Stimulated activated CD4-positive, alpha-beta T cell treated with anti-CD3 and anti-CD28 coated beads, Interleukin-4, amount 100 ng/mL, for 24 hours (primary cell): ENCODE results near the gene SIPA1L3.
"Not testable (repeated sequence)": the region's sequence is repeated elsewhere in the genome, so short reads cannot be mapped to it uniquely, and the experiment has no call there.

Experiments
- DNase-seq: peaks from one replicate; pipeline ENCODE4 v3.0.0-alpha.2; 2020

Gene SIPA1L3

GRCh38 chr19:38024992-38025908, 118.2 kb downstream of the SIPA1L3 start:
- DNase-seq, result no peak

- no peak for DNase-seq
Observed at GRCh38 chr19:38025909-38026307, 118.9 kb downstream of the SIPA1L3 start.

GRCh38 chr19:38028913-38029510, 122.0 kb downstream of the SIPA1L3 start:
- no peak for DNase-seq

GRCh38 chr19:38030001-38030400, 123.0 kb downstream of the SIPA1L3 start:
- DNase-seq, result not testable (repeated sequence)

- no peak for DNase-seq
Observed at GRCh38 chr19:38030686-38031422, 123.8 kb downstream of the SIPA1L3 start.

DNA sequence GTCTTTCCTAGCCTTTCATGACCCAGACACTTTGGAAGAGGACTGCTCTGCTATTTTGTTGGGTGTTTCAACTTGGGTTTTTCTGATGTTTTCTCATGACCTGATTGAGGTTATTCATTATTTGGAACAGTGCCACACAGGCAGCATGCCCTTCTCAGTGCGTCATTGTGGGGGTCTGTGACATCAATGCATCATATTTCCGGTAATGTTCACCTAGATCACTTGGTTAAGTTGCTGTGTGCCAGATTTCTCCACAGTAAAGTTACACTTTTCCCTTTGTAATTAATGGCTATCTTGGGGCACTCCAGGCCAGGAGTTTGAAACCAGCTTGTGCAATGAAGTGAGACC, 124.4 kb downstream of the SIPA1L3 start:
- no peak for DNase-seq

DNA sequence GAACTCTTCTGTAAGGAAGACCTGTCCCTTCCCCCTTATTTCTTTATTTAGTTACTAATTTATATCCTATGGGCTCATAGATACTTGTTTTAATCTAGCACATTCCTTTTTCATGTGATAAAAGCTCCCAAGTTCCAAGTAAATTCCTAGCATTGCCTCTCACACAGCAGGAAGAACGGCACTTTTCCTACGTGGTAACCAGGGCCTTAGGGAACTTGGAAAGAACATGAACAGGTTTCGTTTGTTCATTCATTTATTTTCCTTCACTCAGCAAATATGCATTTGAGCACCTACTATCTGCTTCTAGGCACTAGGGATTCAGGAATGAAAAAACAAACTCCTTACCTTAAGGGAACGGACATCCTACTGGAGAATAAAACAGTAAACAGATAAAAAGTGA, 125.1 kb downstream of the SIPA1L3 start:
- no peak for DNase-seq

DNA sequence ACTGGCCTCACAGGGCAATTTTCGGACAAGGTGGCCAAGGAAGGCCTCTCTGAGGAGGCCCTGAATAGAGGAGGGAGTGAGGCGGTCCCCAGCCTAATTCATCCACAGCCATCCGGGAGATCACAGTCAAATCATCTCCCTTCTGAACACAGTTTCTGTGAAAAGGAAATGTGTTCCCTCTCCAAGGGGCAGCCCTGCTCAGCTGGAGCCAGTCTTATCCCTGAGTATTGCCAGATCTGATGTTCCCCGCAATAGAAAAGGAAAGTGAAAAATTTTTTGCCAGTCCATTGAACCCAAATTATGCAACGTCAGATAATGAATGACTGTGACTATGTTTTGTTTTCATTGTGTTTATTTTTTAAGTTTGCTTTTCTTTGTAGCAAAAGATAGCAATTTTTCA, 125.9 kb downstream of the SIPA1L3 start:
- no peak for DNase-seq

- DNase-seq, result no peak
Observed at GRCh38 chr19:38033658-38034491, 126.9 kb downstream of the SIPA1L3 start.

GRCh38 chr19:38034492-38034860, 127.5 kb downstream of the SIPA1L3 start:
- DNase-seq, result no peak

DNA sequence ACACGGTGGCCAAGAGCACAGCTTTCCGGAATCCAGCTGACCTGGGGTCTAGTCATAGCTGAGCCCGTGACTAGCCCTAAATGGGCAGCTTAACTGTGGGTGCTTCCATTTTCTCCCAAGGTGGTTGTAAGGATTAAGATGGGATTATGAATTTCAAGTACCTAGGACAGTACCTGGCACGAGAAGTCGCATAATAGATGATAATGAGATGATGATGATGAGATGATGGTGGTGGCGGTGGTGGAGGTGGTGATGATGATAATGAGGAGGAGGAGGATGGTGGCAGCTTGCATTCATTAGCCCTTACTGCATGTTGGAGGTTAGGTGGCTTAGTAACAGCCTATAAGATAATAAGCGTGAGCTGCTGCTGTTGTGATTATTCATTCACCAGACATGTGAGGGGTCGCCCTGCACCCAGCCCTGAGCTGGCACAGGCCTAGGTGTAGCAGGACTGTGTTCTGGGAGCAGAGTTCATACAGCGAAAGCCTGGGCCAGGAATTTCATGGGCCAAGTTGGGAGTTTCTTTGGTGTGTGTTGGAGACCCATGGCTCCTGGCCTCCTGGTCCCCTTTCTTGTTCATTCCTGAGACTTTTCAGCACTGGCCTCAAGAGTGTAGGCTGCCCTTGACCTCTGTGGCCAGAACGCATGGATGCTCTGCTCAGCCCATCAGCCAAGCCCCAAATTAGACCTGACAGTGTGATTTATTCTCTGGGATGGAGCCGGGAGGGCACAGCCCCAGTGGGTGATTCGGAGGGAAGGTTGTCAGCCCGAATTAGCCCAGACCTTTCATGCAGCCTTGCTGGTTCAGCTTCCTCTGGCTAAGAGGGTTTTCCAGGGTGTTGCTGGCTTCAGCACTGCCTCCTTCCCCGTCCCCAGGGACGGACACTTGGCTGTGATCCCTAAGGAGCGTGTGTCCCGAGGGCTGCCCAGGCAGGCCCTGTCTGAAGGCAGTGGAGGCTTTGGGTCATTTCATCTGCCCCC, 128.8 kb downstream of the SIPA1L3 start:
- DNase-seq, result no peak

GRCh38 chr19:38036707-38037611, 130.0 kb downstream of the SIPA1L3 start:
- no peak for DNase-seq

- DNase-seq, result no peak
Observed at GRCh38 chr19:38039966-38040365, 133.0 kb downstream of the SIPA1L3 start.

GRCh38 chr19:38042132-38042531, 135.1 kb downstream of the SIPA1L3 start:
- no peak for DNase-seq

GRCh38 chr19:38043649-38044144, 136.7 kb downstream of the SIPA1L3 start:
- DNase-seq, result no peak

- no peak for DNase-seq
Observed at GRCh38 chr19:38044267-38045111, 137.5 kb downstream of the SIPA1L3 start.

- no peak for DNase-seq
Observed at GRCh38 chr19:38045554-38046253, 138.7 kb downstream of the SIPA1L3 start.

DNA sequence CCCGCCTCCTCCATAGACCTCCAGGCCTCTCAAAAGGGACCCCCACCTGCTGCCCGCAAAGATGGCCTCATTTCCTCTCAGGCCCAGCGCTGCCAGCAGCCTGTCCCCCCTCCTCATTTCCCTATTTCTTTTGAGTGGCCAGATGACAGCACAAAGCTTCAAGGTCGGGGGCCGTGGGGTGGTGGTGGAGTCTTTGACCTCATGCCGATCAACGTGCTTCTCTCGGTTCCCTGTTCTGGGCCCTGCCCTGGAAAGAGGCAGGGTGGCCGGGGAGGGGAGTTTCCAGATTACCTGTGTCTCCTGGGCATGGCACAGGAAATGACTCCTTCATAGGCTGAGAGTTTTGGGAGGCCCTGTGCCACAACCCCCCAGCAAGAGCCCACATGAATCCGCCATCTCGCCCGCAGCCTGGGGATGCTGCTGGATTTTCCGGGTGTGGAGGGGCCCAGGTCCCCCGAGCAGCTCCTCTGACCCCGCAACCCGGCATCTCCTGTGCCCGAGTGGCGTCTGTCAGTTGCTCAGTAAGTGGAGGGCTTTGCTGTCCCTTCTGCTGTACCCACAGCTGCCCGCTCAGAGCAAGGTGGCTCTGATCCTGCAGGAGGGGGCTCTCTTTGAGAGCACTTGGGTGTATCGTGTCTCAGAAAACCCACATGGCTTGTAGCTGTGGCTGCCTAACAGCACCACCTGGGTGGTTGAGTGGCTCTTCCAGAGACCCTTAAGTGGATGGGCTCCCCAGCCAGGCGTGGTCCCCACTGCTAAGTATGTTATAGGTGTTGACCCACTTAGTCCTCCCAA, 139.4 kb downstream of the SIPA1L3 start:
- DNase-seq, result no peak
